Measurements from ENCODE around the gene FBXO21.

- TF ChIP-seq USF2 (IDR thresholded peaks at IDR 0.05; ENCODE audit: low read depth, low read length) (no peak), USF2 (CRISPR knock-in tag; IDR thresholded peaks at IDR 0.05; ENCODE audit: borderline replicate concordance) (no peak), TARDBP (CRISPR knock-in tag; IDR thresholded peaks at IDR 0.05) (no peak), SP4 (CRISPR knock-in tag; IDR thresholded peaks at IDR 0.05) (no peak), POLR2A (IDR thresholded peaks at IDR 0.05; ENCODE audit: insufficient read depth in 1 of 2, low read depth in 2 of 2, low read length in 2 of 2) (no peak), TRIM24 (CRISPR knock-in tag; IDR thresholded peaks at IDR 0.05) (no peak), YY1 (IDR thresholded peaks at IDR 0.05; ENCODE audit: insufficient read depth, insufficient replicate concordance, low read depth, low read length) (no peak), FOSL2 (CRISPR knock-in tag; IDR thresholded peaks at IDR 0.05) (no peak), KDM2A (CRISPR knock-in tag; IDR thresholded peaks at IDR 0.05; ENCODE audit: borderline replicate concordance, low read depth) (no peak), FOXK2 (IDR thresholded peaks at IDR 0.05) (no peak)
- TF ChIP-seq, protein P1, sequence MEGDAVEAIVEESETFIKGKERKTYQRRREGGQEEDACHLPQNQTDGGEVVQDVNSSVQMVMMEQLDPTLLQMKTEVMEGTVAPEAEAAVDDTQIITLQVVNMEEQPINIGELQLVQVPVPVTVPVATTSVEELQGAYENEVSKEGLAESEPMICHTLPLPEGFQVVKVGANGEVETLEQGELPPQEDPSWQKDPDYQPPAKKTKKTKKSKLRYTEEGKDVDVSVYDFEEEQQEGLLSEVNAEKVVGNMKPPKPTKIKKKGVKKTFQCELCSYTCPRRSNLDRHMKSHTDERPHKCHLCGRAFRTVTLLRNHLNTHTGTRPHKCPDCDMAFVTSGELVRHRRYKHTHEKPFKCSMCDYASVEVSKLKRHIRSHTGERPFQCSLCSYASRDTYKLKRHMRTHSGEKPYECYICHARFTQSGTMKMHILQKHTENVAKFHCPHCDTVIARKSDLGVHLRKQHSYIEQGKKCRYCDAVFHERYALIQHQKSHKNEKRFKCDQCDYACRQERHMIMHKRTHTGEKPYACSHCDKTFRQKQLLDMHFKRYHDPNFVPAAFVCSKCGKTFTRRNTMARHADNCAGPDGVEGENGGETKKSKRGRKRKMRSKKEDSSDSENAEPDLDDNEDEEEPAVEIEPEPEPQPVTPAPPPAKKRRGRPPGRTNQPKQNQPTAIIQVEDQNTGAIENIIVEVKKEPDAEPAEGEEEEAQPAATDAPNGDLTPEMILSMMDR (CRISPR knock-in tag; IDR thresholded peaks at IDR 0.05), result no peak
- TF ChIP-seq, protein P2, sequence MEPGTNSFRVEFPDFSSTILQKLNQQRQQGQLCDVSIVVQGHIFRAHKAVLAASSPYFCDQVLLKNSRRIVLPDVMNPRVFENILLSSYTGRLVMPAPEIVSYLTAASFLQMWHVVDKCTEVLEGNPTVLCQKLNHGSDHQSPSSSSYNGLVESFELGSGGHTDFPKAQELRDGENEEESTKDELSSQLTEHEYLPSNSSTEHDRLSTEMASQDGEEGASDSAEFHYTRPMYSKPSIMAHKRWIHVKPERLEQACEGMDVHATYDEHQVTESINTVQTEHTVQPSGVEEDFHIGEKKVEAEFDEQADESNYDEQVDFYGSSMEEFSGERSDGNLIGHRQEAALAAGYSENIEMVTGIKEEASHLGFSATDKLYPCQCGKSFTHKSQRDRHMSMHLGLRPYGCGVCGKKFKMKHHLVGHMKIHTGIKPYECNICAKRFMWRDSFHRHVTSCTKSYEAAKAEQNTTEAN (CRISPR knock-in tag; conservative IDR thresholded peaks at IDR 0.05), result no peak
These were observed 11.5 kb downstream of the FBXO21 start for GRCh38 chr12:117178745-117179144.

Measured in HepG2 (cell line).